SK-N-SH treated with all-trans-retinoic acid at 6 μM for 48 hours (cell line): ENCODE measurements around the gene NUDCD2.

Source experiments
- ARNTL ChIP-seq: fragments of 450-650 bp; formaldehyde crosslinking; IDR thresholded peaks from 2 replicates; pipeline ENCODE4 v1.5.0; 2020; ENCODE audit warnings: low read depth, mild to moderate bottlenecking, moderate library complexity, borderline replicate concordance
- BACH2 ChIP-seq: fragments of 250-450 bp; sonication (Bioruptor Pico); IDR thresholded peaks from 2 replicates; pipeline ENCODE4 v1.9.0; 2021; ENCODE audit warnings: mild to moderate bottlenecking, borderline replicate concordance
- CSRNP3 ChIP-seq: fragments of 250-450 bp; sonication (Bioruptor Pico); IDR thresholded peaks from 2 replicates; pipeline ENCODE4 v1.5.1; 2021; ENCODE audit warnings: mild to moderate bottlenecking, moderate library complexity
- GLIS3 ChIP-seq: fragments of 250-450 bp; sonication (Bioruptor Pico); IDR thresholded peaks from 2 replicates; pipeline ENCODE4 v1.5.0; 2020; ENCODE audit warnings: mild to moderate bottlenecking, moderate library complexity
- PATZ1 ChIP-seq: fragments of 250-450 bp; sonication (Bioruptor Pico); IDR thresholded peaks from 2 replicates; pipeline ENCODE4 v1.8.0; 2020; ENCODE audit warnings: mild to moderate bottlenecking, moderate library complexity, borderline replicate concordance
- RARB ChIP-seq: fragments of 250-450 bp; sonication (Bioruptor Pico); IDR thresholded peaks from 2 replicates; pipeline ENCODE4 v1.8.0; 2021; ENCODE audit warnings: mild to moderate bottlenecking, moderate library complexity
- SNAI2 ChIP-seq: fragments of 250-450 bp; sonication (Bioruptor Pico); IDR thresholded peaks from 2 replicates; pipeline ENCODE4 v1.5.0; 2020; ENCODE audit warnings: mild to moderate bottlenecking, moderate library complexity
- TOX ChIP-seq: fragments of 250-450 bp; sonication (Bioruptor Pico); IDR thresholded peaks from 2 replicates; pipeline ENCODE4 v1.8.0; 2021; ENCODE audit warnings: mild to moderate bottlenecking, moderate library complexity, borderline replicate concordance
- ZFP30 ChIP-seq: fragments of 450-650 bp; formaldehyde crosslinking; IDR thresholded peaks from 2 replicates; pipeline ENCODE4 v1.5.0; 2022; ENCODE audit warnings: mild to moderate bottlenecking, moderate library complexity
- ZNF70 ChIP-seq: fragments of 450-650 bp; formaldehyde crosslinking; IDR thresholded peaks from 2 replicates; pipeline ENCODE4 v1.5.0; 2020; ENCODE audit warnings: mild to moderate bottlenecking, moderate library complexity
- TF ChIP-seq, protein P1 (sequence below): fragments of 250-450 bp; sonication (Bioruptor Pico); IDR thresholded peaks from 2 replicates; pipeline ENCODE4 v1.5.1; 2020; ENCODE audit warnings: low read depth, mild to moderate bottlenecking, moderate library complexity

DNA sequence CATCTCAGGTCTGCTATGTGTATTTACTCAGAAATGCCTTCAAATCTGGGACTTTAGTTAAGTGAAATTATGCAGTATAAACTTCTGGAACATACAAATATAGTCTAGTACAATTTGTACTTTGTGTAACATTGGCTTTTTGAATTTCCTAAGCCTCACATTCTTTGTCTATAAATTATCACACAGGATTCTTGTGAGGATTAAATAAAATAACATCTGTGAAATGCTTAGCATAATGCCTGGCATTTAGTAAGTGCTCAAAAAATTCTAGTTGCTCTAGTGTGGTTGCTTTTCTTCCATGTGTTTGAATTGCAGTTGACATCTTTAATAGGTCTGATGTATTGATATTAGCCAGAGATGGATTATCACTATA is 3.1 kb upstream of the NUDCD2 start:
- no peak for TF ChIP-seq SNAI2 (CRISPR knock-in tag)
- TF ChIP-seq TOX (CRISPR knock-in tag) = no peak
- TF ChIP-seq GLIS3 (CRISPR knock-in tag) = no peak
- TF ChIP-seq BACH2 = no peak
- TF ChIP-seq, protein P1, sequence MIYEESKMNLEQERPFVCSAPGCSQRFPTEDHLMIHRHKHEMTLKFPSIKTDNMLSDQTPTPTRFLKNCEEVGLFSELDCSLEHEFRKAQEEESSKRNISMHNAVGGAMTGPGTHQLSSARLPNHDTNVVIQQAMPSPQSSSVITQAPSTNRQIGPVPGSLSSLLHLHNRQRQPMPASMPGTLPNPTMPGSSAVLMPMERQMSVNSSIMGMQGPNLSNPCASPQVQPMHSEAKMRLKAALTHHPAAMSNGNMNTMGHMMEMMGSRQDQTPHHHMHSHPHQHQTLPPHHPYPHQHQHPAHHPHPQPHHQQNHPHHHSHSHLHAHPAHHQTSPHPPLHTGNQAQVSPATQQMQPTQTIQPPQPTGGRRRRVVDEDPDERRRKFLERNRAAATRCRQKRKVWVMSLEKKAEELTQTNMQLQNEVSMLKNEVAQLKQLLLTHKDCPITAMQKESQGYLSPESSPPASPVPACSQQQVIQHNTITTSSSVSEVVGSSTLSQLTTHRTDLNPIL (CRISPR knock-in tag) = no peak
- TF ChIP-seq ZNF70 (CRISPR knock-in tag) = no peak
- TF ChIP-seq ZFP30 (CRISPR knock-in tag) = no peak
- no peak for TF ChIP-seq PATZ1 (CRISPR knock-in tag)
- TF ChIP-seq CSRNP3 (CRISPR knock-in tag) = no peak
- no peak for TF ChIP-seq ARNTL (CRISPR knock-in tag)
- TF ChIP-seq RARB (CRISPR knock-in tag) = no peak
